Stimulated activated CD4-positive, alpha-beta T cell treated with anti-CD3 and anti-CD28 coated beads, TNF-alpha, amount 100 ng/mL, for 1 hour (primary cell): ENCODE data around the gene PIGO.

ENCODE experiments used
- DNase-seq, 3 donors: peaks; one replicate each; pipeline ENCODE4 v3.0.0-alpha.2; 2020; ENCODE audit warnings: low read depth in 3 of 3, low spot score in 1 of 3

Gene PIGO

GRCh38 chr9:35072461-35073278 is 23.7 kb downstream of the PIGO start, which contains the start of gene VCP:
Gene VCP, minus strand, starts transcription at chr9:35072625. Its CDS starts 272 bp downstream, at chr9:35072353.
- peak; percentile 87 to 94 (median 92) for DNase-seq

- peak; percentile 32 to 61 (median 47) for DNase-seq
Observed at GRCh38 chr9:35071814-35072460, 24.5 kb downstream of the PIGO start.

GRCh38 chr9:35070823-35071813 is 25.3 kb downstream of the PIGO start:
- no peak for DNase-seq

- no peak for DNase-seq
Observed at GRCh38 chr9:35069020-35069419, 27.4 kb downstream of the PIGO start.

GRCh38 chr9:35067056-35067455 is 29.3 kb downstream of the PIGO start:
- DNase-seq: no peak

- no peak for DNase-seq
Observed at GRCh38 chr9:35060548-35061207, 35.7 kb downstream of the PIGO start.

- DNase-seq: no peak
Observed at GRCh38 chr9:35059438-35059837, 37.0 kb downstream of the PIGO start.

- no peak for DNase-seq
Observed at GRCh38 chr9:35057271-35057620, 39.1 kb downstream of the PIGO start.

- no peak for DNase-seq
Observed at GRCh38 chr9:35056571-35057270, 39.7 kb downstream of the PIGO start.

- DNase-seq: no peak
Observed at GRCh38 chr9:35054871-35055644, 41.3 kb downstream of the PIGO start.

GRCh38 chr9:35054185-35054835 is 42.1 kb downstream of the PIGO start:
- no peak for DNase-seq

GRCh38 chr9:35051069-35051967 is 45.1 kb downstream of the PIGO start:
- peak in 1 of 3 donors; percentile 35 for DNase-seq

- no peak for DNase-seq
Observed at GRCh38 chr9:35048511-35048910, 47.9 kb downstream of the PIGO start.

GRCh38 chr9:35044071-35044470 is 52.3 kb downstream of the PIGO start:
- no peak for DNase-seq

GRCh38 chr9:35042891-35043545 is 53.4 kb downstream of the PIGO start:
- no peak for DNase-seq

- DNase-seq: no peak
Observed at GRCh38 chr9:35042081-35042604, 54.2 kb downstream of the PIGO start.
